Stimulated activated naive CD8-positive, alpha-beta T cell treated with anti-CD3 and anti-CD28 coated beads, Interleukin-15, Interleukin-2, amounts not matched to agents 100 ng/mL and 50 ng/mL, for 24 hours (primary cell): Measurements from ENCODE around the gene C3orf38.
"Not testable (repeated sequence)": the region's sequence is repeated elsewhere in the genome, so short reads cannot be mapped to it uniquely, and the experiment has no call there.

Experiments
- H3K27ac Mint-ChIP-seq: one replicate; pipeline ENCODE4 v1.8.0; 2021; ENCODE audit warnings: mild to moderate bottlenecking, mixed read lengths
- H3K27me3 Mint-ChIP-seq: one replicate; pipeline ENCODE4 v1.8.0; 2021; ENCODE audit warnings: mixed read lengths
- H3K36me3 Mint-ChIP-seq: one replicate; pipeline ENCODE4 v1.8.0; 2021; ENCODE audit warnings: low read depth, mixed read lengths
- H3K4me1 Mint-ChIP-seq: one replicate; pipeline ENCODE4 v1.8.0; 2021; ENCODE audit warnings: low read depth, mixed read lengths
- H3K4me3 Mint-ChIP-seq: one replicate; pipeline ENCODE4 v1.8.0; 2021; ENCODE audit warnings: mild to moderate bottlenecking, mixed read lengths
- H3K9me3 Mint-ChIP-seq: one replicate; pipeline ENCODE4 v1.8.0; 2021; ENCODE audit warnings: mixed read lengths

C3orf38 gene

GRCh38 chr3:88142094-88142624, 7.6 kb upstream of the C3orf38 start:
- no peak overlapping the region for H3K4me3 Mint-ChIP-seq
- peaks cover 8% of the 10 kb centered on the region for H3K4me1 Mint-ChIP-seq
- H3K36me3 Mint-ChIP-seq, result peaks cover 37% of the 10 kb centered on the region
- H3K27me3 Mint-ChIP-seq, result no peaks in the 10 kb centered on the region
- peak overlapping the region; percentile 53 for H3K27ac Mint-ChIP-seq
- no peaks in the 10 kb centered on the region for H3K9me3 Mint-ChIP-seq

GRCh38 chr3:88147261-88147660, 2.5 kb upstream of the C3orf38 start:
- Mint-ChIP-seq H3K27me3 (no peaks in the 10 kb centered on the region), H3K4me1 (peaks cover 32% of the 10 kb centered on the region), H3K27ac (no peak overlapping the region), H3K4me3 (no peak overlapping the region), H3K36me3 (peaks cover 16% of the 10 kb centered on the region), H3K9me3 (no peaks in the 10 kb centered on the region)

GRCh38 chr3:88148651-88149050, 1.1 kb upstream of the C3orf38 start:
- Mint-ChIP-seq H3K4me1 (peaks cover 39% of the 10 kb centered on the region), H3K27ac (peak overlapping the region; percentile 98), H3K36me3 (peaks cover 13% of the 10 kb centered on the region), H3K9me3 (no peaks in the 10 kb centered on the region), H3K27me3 (no peaks in the 10 kb centered on the region), H3K4me3 (peak overlapping the region; percentile 98)

GRCh38 chr3:88149101-88149508, 654 bp upstream of the C3orf38 start:
- H3K4me1 Mint-ChIP-seq, result peaks cover 39% of the 10 kb centered on the region
- no peaks in the 10 kb centered on the region for H3K9me3 Mint-ChIP-seq
- peak overlapping the region; percentile 98 for H3K27ac Mint-ChIP-seq
- peak overlapping the region; percentile 98 for H3K4me3 Mint-ChIP-seq
- H3K27me3 Mint-ChIP-seq, result no peaks in the 10 kb centered on the region
- peaks cover 12% of the 10 kb centered on the region for H3K36me3 Mint-ChIP-seq

- Mint-ChIP-seq H3K27me3 (no peaks in the 10 kb centered on the region), H3K4me1 (peaks cover 43% of the 10 kb centered on the region)
Measured at GRCh38 chr3:88150371-88150770, 612 bp downstream of the C3orf38 start.

DNA sequence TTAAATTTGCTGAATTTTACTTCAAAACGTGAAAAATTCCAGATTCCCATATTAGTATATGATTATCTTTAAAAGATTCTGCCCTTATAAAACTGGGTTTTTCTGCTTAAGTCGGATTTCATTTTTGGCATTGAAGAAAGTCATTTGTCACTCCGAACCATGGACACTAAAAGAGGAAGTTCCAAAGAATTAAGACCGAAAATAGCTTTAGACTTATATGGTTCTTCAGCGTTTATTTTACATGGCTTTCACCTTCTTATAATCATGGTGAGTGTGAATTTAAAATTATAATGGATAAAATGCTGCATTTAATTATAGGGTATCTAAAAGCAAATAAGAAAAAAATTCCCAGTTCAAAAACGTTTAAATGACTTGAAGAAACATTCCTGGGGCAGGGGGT, 1.0 kb downstream of the C3orf38 start:
- Mint-ChIP-seq H3K9me3 (no peaks in the 10 kb centered on the region), H3K27ac (peak overlapping the region; percentile 98), H3K27me3 (no peaks in the 10 kb centered on the region), H3K4me3 (peak overlapping the region; percentile 98), H3K4me1 (peaks cover 43% of the 10 kb centered on the region), H3K36me3 (peaks cover 20% of the 10 kb centered on the region)

More at GRCh38 chr3:88150371-88150770, 612 bp downstream of the C3orf38 start:
- Mint-ChIP-seq H3K4me3 (peak overlapping the region; percentile 98), H3K27ac (peak overlapping the region; percentile 98), H3K9me3 (no peaks in the 10 kb centered on the region), H3K36me3 (peaks cover 16% of the 10 kb centered on the region)

- Mint-ChIP-seq H3K4me1 (peaks cover 43% of the 10 kb centered on the region), H3K4me3 (peak overlapping the region; percentile 98), H3K27me3 (no peaks in the 10 kb centered on the region), H3K36me3 (peaks cover 25% of the 10 kb centered on the region), H3K27ac (peak overlapping the region; percentile 26), H3K9me3 (no peaks in the 10 kb centered on the region)
Measured at GRCh38 chr3:88151358-88151757, 1.6 kb downstream of the C3orf38 start.

DNA sequence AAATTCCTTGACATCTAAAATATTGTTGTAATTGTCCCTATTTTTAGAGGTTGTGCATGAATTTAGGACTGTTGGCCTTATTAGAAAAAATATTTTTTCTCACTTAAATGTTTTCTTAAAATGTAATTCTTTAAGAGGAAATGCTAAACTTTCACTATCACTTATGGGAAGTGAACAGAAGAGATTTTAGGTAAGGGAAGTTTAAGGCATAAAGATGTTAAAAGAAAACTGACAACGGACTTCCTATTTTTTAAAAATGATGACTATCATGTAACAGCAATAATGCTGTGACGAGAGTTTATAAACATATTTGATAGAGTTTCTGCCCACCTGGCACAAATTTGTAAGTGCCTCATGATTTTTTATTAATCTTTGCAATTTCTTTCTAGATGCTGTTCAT, 3.1 kb downstream of the C3orf38 start:
- Mint-ChIP-seq H3K27ac (peak overlapping the region; percentile 3), H3K9me3 (no peaks in the 10 kb centered on the region), H3K27me3 (no peaks in the 10 kb centered on the region), H3K4me3 (peak overlapping the region; percentile 6), H3K4me1 (peaks cover 36% of the 10 kb centered on the region), H3K36me3 (peaks cover 36% of the 10 kb centered on the region)

GRCh38 chr3:88166419-88166971, 16.7 kb downstream of the C3orf38 start:
- Mint-ChIP-seq H3K9me3 (no peaks in the 10 kb centered on the region), H3K4me1 (peaks cover 7% of the 10 kb centered on the region), H3K27me3 (no peaks in the 10 kb centered on the region), H3K27ac (no peak overlapping the region), H3K4me3 (no peak overlapping the region), H3K36me3 (peaks cover 18% of the 10 kb centered on the region)

GRCh38 chr3:88167173-88167572, 17.4 kb downstream of the C3orf38 start:
- H3K27ac Mint-ChIP-seq, result no peak overlapping the region
- peaks cover 2% of the 10 kb centered on the region for H3K4me1 Mint-ChIP-seq
- H3K4me3 Mint-ChIP-seq, result no peak overlapping the region
- H3K36me3 Mint-ChIP-seq, result peaks cover 12% of the 10 kb centered on the region
- H3K27me3 Mint-ChIP-seq, result no peaks in the 10 kb centered on the region
- no peaks in the 10 kb centered on the region for H3K9me3 Mint-ChIP-seq

DNA sequence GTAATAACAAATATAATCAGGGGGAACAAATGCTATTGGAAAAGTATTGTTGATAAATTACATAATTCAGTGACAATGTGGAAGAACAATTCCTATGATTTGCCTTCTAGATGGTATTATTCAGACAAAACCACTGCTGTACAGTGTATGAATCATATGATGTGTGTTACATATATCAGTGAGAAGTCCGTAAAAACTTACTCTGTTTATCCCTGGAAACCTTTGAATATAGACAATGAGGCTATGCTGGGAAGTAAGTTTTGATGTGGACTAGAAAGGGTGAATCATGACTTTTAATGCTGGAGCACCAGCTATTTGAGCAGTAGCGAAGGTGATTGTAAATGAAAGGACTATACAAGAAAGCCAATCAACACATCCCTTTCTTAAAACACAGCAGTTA, 17.9 kb downstream of the C3orf38 start:
- H3K4me3 Mint-ChIP-seq, result no peak overlapping the region
- no peaks in the 10 kb centered on the region for H3K9me3 Mint-ChIP-seq
- H3K4me1 Mint-ChIP-seq, result no peaks in the 10 kb centered on the region
- H3K27ac Mint-ChIP-seq, result no peak overlapping the region
- H3K36me3 Mint-ChIP-seq, result peaks cover 9% of the 10 kb centered on the region
- no peaks in the 10 kb centered on the region for H3K27me3 Mint-ChIP-seq

DNA sequence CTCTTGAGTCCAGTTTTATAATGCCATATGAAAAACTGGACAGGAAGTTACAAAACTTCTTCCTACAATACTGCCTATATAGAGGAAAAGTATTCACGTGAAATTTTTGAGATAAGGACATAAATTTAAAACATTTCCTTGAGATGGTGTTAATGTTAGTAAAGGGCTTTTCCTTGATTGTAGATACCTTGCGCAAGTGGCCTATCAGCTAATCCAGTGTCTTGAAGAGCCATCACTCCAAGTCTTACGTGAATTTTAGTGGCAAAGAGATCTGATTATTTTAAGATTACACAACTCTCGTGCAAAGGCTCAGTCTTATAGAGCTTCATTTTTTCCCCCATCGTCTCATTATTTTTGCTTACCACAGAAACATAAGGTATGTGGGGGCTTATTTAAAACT, 18.4 kb downstream of the C3orf38 start:
- no peak overlapping the region for H3K4me3 Mint-ChIP-seq
- H3K9me3 Mint-ChIP-seq, result no peaks in the 10 kb centered on the region
- peaks cover 6% of the 10 kb centered on the region for H3K36me3 Mint-ChIP-seq
- H3K27me3 Mint-ChIP-seq, result no peaks in the 10 kb centered on the region
- no peaks in the 10 kb centered on the region for H3K4me1 Mint-ChIP-seq
- no peak overlapping the region for H3K27ac Mint-ChIP-seq

GRCh38 chr3:88180398-88180999, 30.7 kb downstream of the C3orf38 start:
- peaks cover 11% of the 10 kb centered on the region for H3K9me3 Mint-ChIP-seq
- no peak overlapping the region for H3K27ac Mint-ChIP-seq
- H3K36me3 Mint-ChIP-seq, result no peaks in the 10 kb centered on the region
- no peaks in the 10 kb centered on the region for H3K27me3 Mint-ChIP-seq
- no peaks in the 10 kb centered on the region for H3K4me1 Mint-ChIP-seq
- H3K4me3 Mint-ChIP-seq, result no peak overlapping the region

- not testable (repeated sequence) for H3K27me3 Mint-ChIP-seq, H3K4me3 Mint-ChIP-seq, H3K4me1 Mint-ChIP-seq, H3K27ac Mint-ChIP-seq, H3K36me3 Mint-ChIP-seq
- H3K9me3 Mint-ChIP-seq, result peaks cover 11% of the 10 kb centered on the region
Measured at GRCh38 chr3:88182165-88182918, 32.6 kb downstream of the C3orf38 start.

DNA sequence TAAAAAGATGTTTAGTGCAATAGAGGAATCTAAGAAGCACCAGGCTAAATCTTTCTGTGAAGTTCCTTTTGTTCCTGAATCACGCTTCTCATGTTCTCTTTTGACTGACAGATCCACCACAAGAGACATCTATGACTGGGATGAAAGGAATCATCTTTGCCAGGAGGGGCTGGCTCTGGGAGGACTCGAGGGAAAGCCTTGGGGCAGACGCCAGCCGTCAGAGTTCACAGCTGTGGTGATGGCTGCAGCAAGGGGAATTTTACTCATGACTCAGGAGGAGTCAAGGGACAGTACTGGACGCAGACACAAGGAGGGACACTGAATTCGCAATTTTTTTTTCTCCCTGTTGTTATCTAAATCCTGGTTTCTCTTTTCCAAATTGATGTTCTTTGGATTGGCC, 38.7 kb downstream of the C3orf38 start:
- peaks cover 16% of the 10 kb centered on the region for H3K9me3 Mint-ChIP-seq
- H3K36me3 Mint-ChIP-seq, result no peaks in the 10 kb centered on the region
- no peaks in the 10 kb centered on the region for H3K27me3 Mint-ChIP-seq
- no peak overlapping the region for H3K27ac Mint-ChIP-seq
- H3K4me1 Mint-ChIP-seq, result peaks cover 7% of the 10 kb centered on the region
- H3K4me3 Mint-ChIP-seq, result no peak overlapping the region
